Activated T-helper 2 cell treated with anti-CD3 and anti-CD28 coated beads, Interferon-gamma antibody, Interleukin-2, Interleukin-4, amounts not matched to agents 10 μg/mL and 5 μg/mL and 100 μg/mL, durations not matched to agents 14 hours and 24 hours and 36 hours (primary cell): ENCODE data around the gene HSH2D. TPM values are rescaled to one million over a fixed set of nuclear protein-coding genes. Genes with fewer than 3 reads are reported as not detected.
"Not testable (repeated sequence)": the region's sequence is repeated elsewhere in the genome, so short reads cannot be mapped to it uniquely, and the experiment has no call there.

ENCODE experiments used
- DNase-seq: peaks from one replicate; pipeline ENCODE4 v3.0.0; 2021; ENCODE audit warnings: low spot score
- H3K27ac Mint-ChIP-seq: one replicate; pipeline ENCODE4 v1.8.0; 2021; ENCODE audit warnings: mixed read lengths
- H3K27me3 Mint-ChIP-seq: one replicate; pipeline ENCODE4 v1.8.0; 2021; ENCODE audit warnings: low read depth, mixed read lengths
- H3K36me3 Mint-ChIP-seq: one replicate; pipeline ENCODE4 v1.8.0; 2021; ENCODE audit warnings: low read depth, mixed read lengths
- H3K4me1 Mint-ChIP-seq: one replicate; pipeline ENCODE4 v1.8.0; 2021; ENCODE audit warnings: low read depth, mixed read lengths
- H3K4me3 Mint-ChIP-seq: one replicate; pipeline ENCODE4 v1.8.0; 2021; ENCODE audit warnings: low read depth, mild to moderate bottlenecking, moderate library complexity, mixed read lengths
- H3K9me3 Mint-ChIP-seq: one replicate; pipeline ENCODE4 v1.8.0; 2021; ENCODE audit warnings: mixed read lengths
- intact Hi-C: fragments of 100-400 bp; cut with micrococcal nuclease; formaldehyde crosslinking; loops from one replicate; pipeline ENCODE4 v1.15.1; 2023
- total RNA-seq: library from RNA; stranded (reverse); gene quantifications from 2 replicates; pipeline ENCODE4 v1.2.3, GENCODE V29; 2022

Gene HSH2D
- total RNA-seq, 1 donor from 2014 or later: 43.5 TPM

DNA sequence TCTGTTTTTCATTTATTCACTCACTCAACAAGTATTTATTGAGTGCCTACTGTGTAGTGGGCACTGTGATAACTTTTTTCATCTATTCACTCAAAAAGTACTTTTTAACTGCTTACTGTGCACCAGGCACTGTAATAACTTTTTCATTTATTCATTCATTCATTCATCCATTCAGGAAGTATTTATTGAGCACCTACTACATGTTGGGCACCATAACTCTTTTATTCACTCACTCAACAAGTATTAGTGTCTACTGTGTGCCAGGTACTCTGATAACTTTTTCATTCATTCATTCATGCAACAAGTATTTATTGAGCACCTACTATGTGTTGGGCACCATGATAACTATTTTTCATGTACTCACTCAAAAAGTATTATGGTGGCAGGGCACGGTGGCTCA is 22.9 kb downstream of the HSH2D start:
- peaks cover 15% of the 10 kb centered on the region for H3K4me1 Mint-ChIP-seq
- intact Hi-C loops: no loop called here
- H3K9me3 Mint-ChIP-seq: peaks cover 6% of the 10 kb centered on the region
- no peak overlapping the region for H3K27ac Mint-ChIP-seq
- H3K4me3 Mint-ChIP-seq: no peak overlapping the region
- H3K36me3 Mint-ChIP-seq: no peaks in the 10 kb centered on the region
- DNase-seq: no peak
- H3K27me3 Mint-ChIP-seq: no peaks in the 10 kb centered on the region

DNA sequence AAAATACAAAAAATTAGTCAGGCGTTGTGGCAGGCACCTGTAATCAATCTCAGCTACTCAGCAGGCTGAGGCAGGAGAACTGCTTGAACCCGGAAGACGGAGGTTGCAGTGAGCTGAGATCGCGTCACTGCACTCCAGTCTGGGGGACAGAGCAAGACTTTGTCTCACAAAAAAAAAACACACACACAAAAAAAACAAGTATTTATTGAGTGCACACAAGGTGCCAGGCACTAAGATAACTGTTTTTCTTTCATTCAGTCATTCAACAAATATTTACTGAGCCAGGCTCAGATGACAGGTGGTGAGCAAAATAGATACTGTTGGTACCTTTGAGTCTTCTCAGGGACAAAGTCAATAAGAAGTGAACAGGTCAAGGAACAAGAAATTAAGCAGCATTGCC is 23.6 kb downstream of the HSH2D start:
- Mint-ChIP-seq H3K4me1 (peaks cover 10% of the 10 kb centered on the region), H3K4me3 (no peak overlapping the region), H3K27ac (no peak overlapping the region), H3K9me3 (peaks cover 6% of the 10 kb centered on the region), H3K27me3 (no peaks in the 10 kb centered on the region), H3K36me3 (no peaks in the 10 kb centered on the region)
- intact Hi-C loops: no loop called here
- no peak for DNase-seq

DNA sequence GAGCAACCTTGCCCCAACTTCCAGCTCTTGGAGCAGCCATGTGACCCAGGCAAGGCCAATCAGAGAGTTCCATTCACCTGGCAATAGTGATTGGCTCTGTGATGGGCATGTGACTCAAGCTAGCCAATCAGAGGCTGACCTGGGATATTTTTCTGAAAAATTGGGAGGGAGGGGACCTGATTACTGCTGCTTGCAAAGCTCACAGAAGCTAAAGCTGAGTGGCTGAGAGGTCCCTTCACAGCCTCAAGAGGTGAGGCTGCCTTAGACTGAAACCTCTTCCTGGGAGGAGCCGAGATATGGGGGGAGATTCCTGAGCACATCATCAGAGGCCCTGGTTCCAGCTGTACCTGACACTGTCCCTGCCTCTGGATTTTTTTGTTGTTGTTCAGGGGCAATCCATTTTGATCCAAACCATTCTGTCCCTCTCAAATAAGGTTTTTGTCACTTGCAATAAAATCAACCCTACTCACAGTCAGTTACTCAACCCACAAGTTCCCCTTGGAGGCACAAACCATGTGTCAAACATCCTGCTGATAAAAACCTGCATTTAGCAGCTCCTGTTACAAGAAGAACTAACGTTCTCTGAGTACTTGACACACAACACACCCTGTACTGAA is 25.1 kb downstream of the HSH2D start:
- H3K27ac Mint-ChIP-seq: peak overlapping the region; percentile 71
- intact Hi-C loops: no loop called here
- H3K4me3 Mint-ChIP-seq: no peak overlapping the region
- no peak for DNase-seq
- peaks cover 9% of the 10 kb centered on the region for H3K4me1 Mint-ChIP-seq
- peaks cover 6% of the 10 kb centered on the region for H3K9me3 Mint-ChIP-seq
- H3K27me3 Mint-ChIP-seq: no peaks in the 10 kb centered on the region
- H3K36me3 Mint-ChIP-seq: no peaks in the 10 kb centered on the region

GRCh38 chr19:16170134-16170533 is 26.6 kb downstream of the HSH2D start:
- Mint-ChIP-seq H3K4me1 (peaks cover 9% of the 10 kb centered on the region), H3K27ac (no peak overlapping the region), H3K9me3 (peaks cover 6% of the 10 kb centered on the region), H3K4me3 (no peak overlapping the region), H3K36me3 (no peaks in the 10 kb centered on the region), H3K27me3 (no peaks in the 10 kb centered on the region)
- DNase-seq: no peak
- intact Hi-C loops: no loop called here

- no peak overlapping the region for H3K27ac Mint-ChIP-seq
- H3K4me1 Mint-ChIP-seq: no peaks in the 10 kb centered on the region
- no peak for DNase-seq
- no peak overlapping the region for H3K4me3 Mint-ChIP-seq
- H3K36me3 Mint-ChIP-seq: no peaks in the 10 kb centered on the region
- intact Hi-C loops: no loop called here
- no peaks in the 10 kb centered on the region for H3K9me3 Mint-ChIP-seq
- peaks cover 3% of the 10 kb centered on the region for H3K27me3 Mint-ChIP-seq
Measured at GRCh38 chr19:16175954-16176353, 32.5 kb downstream of the HSH2D start.

- H3K9me3 Mint-ChIP-seq, H3K27me3 Mint-ChIP-seq, H3K4me1 Mint-ChIP-seq, H3K36me3 Mint-ChIP-seq, DNase-seq, H3K27ac Mint-ChIP-seq, H3K4me3 Mint-ChIP-seq, intact Hi-C loops: not testable (repeated sequence)
Measured at GRCh38 chr19:16178866-16179265, 35.4 kb downstream of the HSH2D start.

DNA sequence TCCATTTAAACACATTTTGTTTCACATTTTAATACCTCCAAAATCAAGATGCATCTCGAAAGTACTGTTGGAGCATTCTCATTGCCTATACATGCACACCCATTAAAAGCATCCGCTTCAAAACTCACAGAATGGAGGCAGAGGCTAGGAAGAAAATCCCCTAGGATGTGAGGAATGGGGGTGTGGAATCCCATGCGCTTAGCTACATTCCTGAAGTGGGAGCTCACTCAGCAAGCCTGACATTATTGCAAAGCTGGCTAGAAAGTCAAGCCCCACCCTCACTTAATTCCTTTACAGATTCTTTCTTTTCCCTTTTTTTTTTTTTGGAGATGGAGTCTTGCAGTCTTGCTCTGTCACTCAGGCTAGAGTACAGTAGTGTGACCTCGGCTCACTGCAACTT is 37.1 kb downstream of the HSH2D start:
- no peak for DNase-seq
- Mint-ChIP-seq H3K4me1 (peaks cover 8% of the 10 kb centered on the region), H3K27me3 (peaks cover 3% of the 10 kb centered on the region), H3K4me3 (no peak overlapping the region), H3K27ac (no peak overlapping the region), H3K36me3 (peaks cover 6% of the 10 kb centered on the region), H3K9me3 (no peaks in the 10 kb centered on the region)
- intact Hi-C loops: no loop called here

GRCh38 chr19:16184665-16185122 is 41.2 kb downstream of the HSH2D start:
- H3K4me3 Mint-ChIP-seq: peak overlapping the region; percentile 95
- peaks cover 31% of the 10 kb centered on the region for H3K36me3 Mint-ChIP-seq
- no peak for DNase-seq
- intact Hi-C loops: loop anchor here (1.0 to 2.0 kb wide), 5 partner anchors 13 to 348 kb away; partner anchors contain the start of genes AP1M1 and RAB8A
- H3K9me3 Mint-ChIP-seq: no peaks in the 10 kb centered on the region
- H3K27me3 Mint-ChIP-seq: peaks cover 2% of the 10 kb centered on the region
- peak overlapping the region; percentile 94 for H3K27ac Mint-ChIP-seq
- H3K4me1 Mint-ChIP-seq: peaks cover 14% of the 10 kb centered on the region

- peaks cover 37% of the 10 kb centered on the region for H3K36me3 Mint-ChIP-seq
- no peaks in the 10 kb centered on the region for H3K27me3 Mint-ChIP-seq
- intact Hi-C loops: loop anchor here (1.0 to 2.0 kb wide), 5 partner anchors 12 to 348 kb away; partner anchors contain the start of genes AP1M1 and RAB8A
- peak within 1 kb of the TSS; percentile 95 for H3K4me3 Mint-ChIP-seq
- H3K4me1 Mint-ChIP-seq: peaks cover 14% of the 10 kb centered on the region
- peak within 1 kb of the TSS; percentile 94 for H3K27ac Mint-ChIP-seq
- H3K9me3 Mint-ChIP-seq: no peaks in the 10 kb centered on the region
- peak; percentile 99 for DNase-seq
Measured at GRCh38 chr19:16185123-16185767, 41.8 kb downstream of the HSH2D start, which contains the start of gene FAM32A. Gene FAM32A (plus strand): TSS chr19:16185410. CDS start chr19:16185443, 33 bp downstream.

DNA sequence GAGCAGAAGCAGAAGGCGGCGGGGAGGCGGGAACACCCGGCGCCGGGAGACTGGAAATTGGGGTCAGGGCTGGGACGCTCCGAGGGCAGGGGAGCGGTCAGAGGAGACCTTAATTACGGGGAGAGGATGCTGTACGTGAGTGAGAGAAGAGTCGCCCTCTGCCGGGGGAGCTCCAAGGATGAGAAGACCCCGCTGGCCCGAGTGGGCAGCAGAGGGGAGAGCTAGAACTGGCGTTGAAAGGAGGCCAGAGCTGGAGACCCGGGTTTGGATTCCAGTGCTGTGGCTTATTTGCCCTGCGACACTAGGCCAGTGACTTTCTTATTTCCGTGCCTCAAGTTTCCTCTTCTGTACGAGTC is 42.3 kb downstream of the HSH2D start:
- no peaks in the 10 kb centered on the region for H3K9me3 Mint-ChIP-seq
- H3K27me3 Mint-ChIP-seq: no peaks in the 10 kb centered on the region
- intact Hi-C loops: loop anchor here (1.0 to 2.0 kb wide), 5 partner anchors 12 to 349 kb away; partner anchors contain the start of genes AP1M1 and RAB8A
- H3K4me1 Mint-ChIP-seq: peaks cover 14% of the 10 kb centered on the region
- peak overlapping the region; percentile 94 for H3K27ac Mint-ChIP-seq
- peaks cover 42% of the 10 kb centered on the region for H3K36me3 Mint-ChIP-seq
- DNase-seq: peak; percentile 33
- peak overlapping the region; percentile 95 for H3K4me3 Mint-ChIP-seq

- Mint-ChIP-seq H3K27me3 (no peaks in the 10 kb centered on the region), H3K9me3 (no peaks in the 10 kb centered on the region), H3K36me3 (peaks cover 55% of the 10 kb centered on the region), H3K4me3 (no peak overlapping the region), H3K4me1 (peaks cover 8% of the 10 kb centered on the region), H3K27ac (no peak overlapping the region)
- intact Hi-C loops: no loop called here
- no peak for DNase-seq
Measured at GRCh38 chr19:16188521-16188920, 45.0 kb downstream of the HSH2D start.

DNA sequence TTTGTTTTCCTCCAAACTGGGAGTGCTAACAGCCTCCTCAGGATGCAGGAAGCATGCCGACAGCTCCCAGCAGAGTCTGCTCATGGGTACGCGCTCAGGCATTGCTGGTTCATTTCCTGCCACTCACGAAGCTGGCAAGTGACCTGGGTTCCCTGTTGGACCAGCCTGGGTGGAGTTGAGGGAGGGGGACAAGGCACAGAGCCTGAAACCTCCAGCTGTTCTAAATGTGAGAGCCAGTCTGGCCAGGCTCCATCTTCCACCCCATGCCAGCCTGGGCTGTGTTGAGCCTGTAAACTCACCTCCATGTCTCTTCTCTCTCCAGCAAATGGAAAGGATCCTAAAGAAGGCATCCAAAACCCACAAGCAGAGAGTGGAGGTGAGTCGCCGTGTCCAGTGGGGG is 46.7 kb downstream of the HSH2D start:
- Mint-ChIP-seq H3K4me1 (peaks cover 6% of the 10 kb centered on the region), H3K27ac (no peak overlapping the region), H3K36me3 (peaks cover 58% of the 10 kb centered on the region), H3K4me3 (no peak overlapping the region), H3K27me3 (no peaks in the 10 kb centered on the region), H3K9me3 (no peaks in the 10 kb centered on the region)
- intact Hi-C loops: no loop called here
- DNase-seq: no peak

- H3K4me1 Mint-ChIP-seq: peaks cover 6% of the 10 kb centered on the region
- no peaks in the 10 kb centered on the region for H3K9me3 Mint-ChIP-seq
- no peak for DNase-seq
- no peak overlapping the region for H3K27ac Mint-ChIP-seq
- intact Hi-C loops: no loop called here
- H3K36me3 Mint-ChIP-seq: peaks cover 53% of the 10 kb centered on the region
- no peak overlapping the region for H3K4me3 Mint-ChIP-seq
- no peaks in the 10 kb centered on the region for H3K27me3 Mint-ChIP-seq
Measured at GRCh38 chr19:16190736-16191135, 47.3 kb downstream of the HSH2D start.
